OCI-LY1 (cell line): ENCODE results near the gene CACNA2D3.

Source experiments
- H2AFZ ChIP-seq: fragments of 200-600 bp; sonication (generic), shearing (Covaris generic); 2 replicates; pipeline ENCODE4 v1.6.0; 2014; ENCODE audit warnings: antibody characterized with exemption, mild to moderate bottlenecking, low read length
- H3F3A ChIP-seq: fragments of 200-600 bp; sonication (generic), shearing (Covaris generic); 2 replicates; pipeline ENCODE4 v1.6.0; 2014; ENCODE audit warnings: mild to moderate bottlenecking, antibody characterized with exemption, low read length, moderate library complexity; ENCODE audit not compliant: insufficient read depth
- H3K27ac ChIP-seq: fragments of 200-600 bp; sonication (generic); 2 replicates; pipeline ENCODE4 v1.5.1; 2014; ENCODE audit warnings: low read length, mixed run types, mild to moderate bottlenecking, low read depth; ENCODE audit not compliant: poor library complexity, severe bottlenecking
- H3K27me3 ChIP-seq: fragments of 200-600 bp; sonication (generic); 2 replicates; pipeline ENCODE4 v1.6.0; 2014; ENCODE audit warnings: antibody characterized with exemption, mild to moderate bottlenecking, low read length, moderate library complexity; ENCODE audit not compliant: insufficient read depth
- H3K36me3 ChIP-seq: fragments of 200-600 bp; sonication (generic); 2 replicates; pipeline ENCODE4 v1.6.1; 2014; ENCODE audit warnings: mild to moderate bottlenecking, antibody characterized with exemption, low read length, moderate library complexity, mixed read lengths; ENCODE audit not compliant: insufficient read depth
- H3K4me1 ChIP-seq: fragments of 200-600 bp; sonication (generic); 2 replicates; pipeline ENCODE4 v1.5.1; 2014; ENCODE audit warnings: mild to moderate bottlenecking, low read length, moderate library complexity; ENCODE audit not compliant: insufficient read depth, severe bottlenecking
- H3K4me2 ChIP-seq: fragments of 200-600 bp; sonication (generic), shearing (Covaris generic); 2 replicates; pipeline ENCODE4 v1.6.1; 2014; ENCODE audit warnings: low read length
- H3K4me3 ChIP-seq: fragments of 200-600 bp; sonication (generic); 2 replicates; pipeline ENCODE4 v1.5.1; 2014; ENCODE audit warnings: low read length, low read depth, mild to moderate bottlenecking, mixed read lengths; ENCODE audit not compliant: poor library complexity, severe bottlenecking
- H3K79me2 ChIP-seq: fragments of 200-600 bp; shearing (Covaris generic); 2 replicates; pipeline ENCODE4 v1.6.1; 2016; ENCODE audit warnings: mixed run types, low read length, mixed read lengths; ENCODE audit not compliant: insufficient read depth
- H3K9ac ChIP-seq: fragments of 200-600 bp; sonication (generic), shearing (Covaris generic); 2 replicates; pipeline ENCODE4 v1.6.1; 2014; ENCODE audit warnings: mild to moderate bottlenecking, low read length, mixed read lengths
- H3K9me2 ChIP-seq: fragments of 200-600 bp; sonication (generic), shearing (Covaris generic); 2 replicates; pipeline ENCODE4 v1.6.1; 2014; ENCODE audit warnings: low read depth, mild to moderate bottlenecking, low read length, mixed read lengths
- H3K9me3 ChIP-seq: fragments of 200-600 bp; shearing (Covaris generic); 2 replicates; pipeline ENCODE4 v1.6.1; 2014; ENCODE audit warnings: low read length, mixed read lengths
- H4K20me1 ChIP-seq: fragments of 200-600 bp; sonication (generic), shearing (Covaris generic); 2 replicates; pipeline ENCODE4 v1.6.0; 2016; ENCODE audit warnings: mild to moderate bottlenecking, low read length; ENCODE audit not compliant: insufficient read depth
- EZH2 ChIP-seq: fragments of 200-600 bp; sonication (generic), shearing (Covaris generic); IDR thresholded peaks from 2 replicates; pipeline ENCODE4 v1.8.0; 2017; ENCODE audit warnings: borderline replicate concordance, mixed run types, mild to moderate bottlenecking, antibody characterized with exemption, low read length, moderate library complexity, mixed read lengths
- TF ChIP-seq, protein P1 (sequence below): fragments of 200-600 bp; sonication (generic), shearing (Covaris generic); IDR thresholded peaks from 2 replicates; pipeline ENCODE4 v1.5.1; 2017; ENCODE audit warnings: mild to moderate bottlenecking, antibody characterized with exemption, low read length, moderate library complexity, mixed read lengths

CACNA2D3 gene

DNA sequence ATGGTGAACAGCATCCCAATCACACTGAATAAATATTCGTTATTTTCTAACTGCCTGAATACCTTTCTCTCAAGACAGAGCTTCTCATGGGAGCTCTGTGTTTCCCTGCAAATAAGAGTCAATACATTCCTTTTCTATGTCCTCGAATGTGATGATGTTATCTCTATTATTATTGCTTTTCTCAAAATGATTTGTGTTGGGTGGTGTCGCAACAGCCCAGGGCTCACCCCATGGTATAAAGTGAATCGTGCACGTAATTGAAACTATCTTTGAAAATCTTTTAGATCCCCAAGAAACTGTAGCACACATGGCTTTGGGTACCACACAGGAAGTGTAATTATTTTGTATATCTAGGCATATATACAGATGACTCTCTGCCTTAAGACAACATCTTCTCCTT is 996.1 kb downstream of the CACNA2D3 start:
- Histone ChIP-seq H3K27me3 (no peaks in the 10 kb centered on the region), H3K79me2 (no peaks in the 10 kb centered on the region), H3K4me3 (no peak overlapping the region), H3K9ac (no peak overlapping the region), H3K27ac (no peak overlapping the region), H3K4me1 (no peaks in the 10 kb centered on the region), H3K36me3 (no peaks in the 10 kb centered on the region), H3K4me2 (no peak overlapping the region), H2AFZ (no peak overlapping the region), H3F3A (no peaks in the 10 kb centered on the region), H4K20me1 (no peaks in the 10 kb centered on the region), H3K9me3 (no peaks in the 10 kb centered on the region), H3K9me2 (no peaks in the 10 kb centered on the region)
- TF ChIP-seq, protein P1, sequence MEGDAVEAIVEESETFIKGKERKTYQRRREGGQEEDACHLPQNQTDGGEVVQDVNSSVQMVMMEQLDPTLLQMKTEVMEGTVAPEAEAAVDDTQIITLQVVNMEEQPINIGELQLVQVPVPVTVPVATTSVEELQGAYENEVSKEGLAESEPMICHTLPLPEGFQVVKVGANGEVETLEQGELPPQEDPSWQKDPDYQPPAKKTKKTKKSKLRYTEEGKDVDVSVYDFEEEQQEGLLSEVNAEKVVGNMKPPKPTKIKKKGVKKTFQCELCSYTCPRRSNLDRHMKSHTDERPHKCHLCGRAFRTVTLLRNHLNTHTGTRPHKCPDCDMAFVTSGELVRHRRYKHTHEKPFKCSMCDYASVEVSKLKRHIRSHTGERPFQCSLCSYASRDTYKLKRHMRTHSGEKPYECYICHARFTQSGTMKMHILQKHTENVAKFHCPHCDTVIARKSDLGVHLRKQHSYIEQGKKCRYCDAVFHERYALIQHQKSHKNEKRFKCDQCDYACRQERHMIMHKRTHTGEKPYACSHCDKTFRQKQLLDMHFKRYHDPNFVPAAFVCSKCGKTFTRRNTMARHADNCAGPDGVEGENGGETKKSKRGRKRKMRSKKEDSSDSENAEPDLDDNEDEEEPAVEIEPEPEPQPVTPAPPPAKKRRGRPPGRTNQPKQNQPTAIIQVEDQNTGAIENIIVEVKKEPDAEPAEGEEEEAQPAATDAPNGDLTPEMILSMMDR: no peak
- no peak for TF ChIP-seq EZH2

DNA sequence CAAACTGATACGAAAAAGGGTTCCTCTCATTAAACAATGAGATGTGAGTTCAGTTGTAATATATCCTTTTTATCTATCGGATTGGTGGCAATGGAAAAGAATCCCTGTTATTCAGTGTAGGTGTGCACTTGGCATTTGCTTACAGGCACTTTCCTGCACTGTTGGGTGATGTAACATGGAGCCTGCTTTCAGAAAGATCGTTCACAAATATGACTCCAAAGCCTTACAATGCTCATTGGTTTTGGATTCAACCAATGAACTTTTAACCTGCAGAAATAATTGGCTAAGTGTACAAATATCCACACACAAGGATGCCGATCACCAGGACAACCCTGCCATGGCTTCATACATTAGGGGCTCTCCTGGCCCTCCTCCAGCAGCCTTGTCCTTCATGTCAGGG is 996.9 kb downstream of the CACNA2D3 start:
- Histone ChIP-seq H3K36me3 (no peaks in the 10 kb centered on the region), H3K9me2 (no peaks in the 10 kb centered on the region), H3K9me3 (no peaks in the 10 kb centered on the region), H4K20me1 (no peaks in the 10 kb centered on the region), H3K4me1 (no peaks in the 10 kb centered on the region), H3K79me2 (no peaks in the 10 kb centered on the region), H3K9ac (no peak overlapping the region), H3K4me2 (no peak overlapping the region), H3K27me3 (no peaks in the 10 kb centered on the region), H3K27ac (no peak overlapping the region), H3F3A (no peaks in the 10 kb centered on the region), H2AFZ (no peak overlapping the region), H3K4me3 (no peak overlapping the region)
- TF ChIP-seq, protein P1: no peak
- TF ChIP-seq EZH2: no peak

DNA sequence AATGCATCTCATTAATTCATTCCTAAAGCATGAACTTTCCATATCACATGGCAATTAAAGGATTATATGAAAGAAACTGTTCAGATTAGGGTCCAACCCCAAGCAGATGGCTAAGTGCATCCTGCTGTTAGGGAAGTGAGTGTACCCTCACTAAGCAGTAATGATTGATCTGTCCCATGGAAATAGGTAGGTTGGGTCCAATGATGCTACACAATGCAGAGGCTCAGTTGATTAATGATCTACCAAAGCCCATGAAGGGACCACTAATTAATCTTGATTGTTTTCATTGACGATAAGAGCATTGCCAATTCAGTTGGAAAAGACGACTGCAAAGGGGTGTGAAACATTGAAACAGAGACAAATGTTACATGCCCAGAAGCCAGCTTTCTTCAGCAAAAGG is 1000.0 kb downstream of the CACNA2D3 start:
- Histone ChIP-seq H2AFZ (no peak overlapping the region), H3K4me3 (no peak overlapping the region), H3K4me2 (no peak overlapping the region), H3K79me2 (no peaks in the 10 kb centered on the region), H3K9ac (no peak overlapping the region), H3F3A (no peaks in the 10 kb centered on the region), H3K9me2 (no peaks in the 10 kb centered on the region), H3K27me3 (no peaks in the 10 kb centered on the region), H3K4me1 (no peaks in the 10 kb centered on the region), H3K9me3 (no peaks in the 10 kb centered on the region), H3K27ac (no peak overlapping the region), H4K20me1 (no peaks in the 10 kb centered on the region), H3K36me3 (no peaks in the 10 kb centered on the region)
- TF ChIP-seq EZH2: no peak
- TF ChIP-seq, protein P1: no peak
